Brain microvascular endothelial cell (primary cell): ENCODE measurements around the gene GEMIN4.

Source experiments
- DNase-seq: peaks from one replicate; pipeline ENCODE4 v3.0.0-alpha.2; 2020
- H3K27ac ChIP-seq: fragments of 250-450 bp; sonication (Bioruptor Pico); 2 replicates; pipeline ENCODE4 v1.5.1; 2020; ENCODE audit warnings: mild to moderate bottlenecking, moderate library complexity
- H3K27me3 ChIP-seq: fragments of 250-450 bp; sonication (Bioruptor Pico); replicated peaks from 2 replicates; pipeline ENCODE4 v1.5.1; 2020; ENCODE audit warnings: mild to moderate bottlenecking
- H3K36me3 ChIP-seq: fragments of 250-450 bp; sonication (Bioruptor Pico); replicated peaks from 2 replicates; pipeline ENCODE4 v1.5.1; 2020; ENCODE audit warnings: mild to moderate bottlenecking
- H3K4me3 ChIP-seq: 2 replicates; pipeline ENCODE4 v1.5.1; 2011; ENCODE audit warnings: low read depth, mild to moderate bottlenecking, control low read depth, low read length, moderate library complexity
- in situ Hi-C: cut with HindIII; loops from 2 replicates; pipeline ENCODE4 v1.10.0; 2017; ENCODE audit warnings: low sequenced_read_pairs, low pct_ligation_motif_present
- TF ChIP-seq, protein P1 (sequence below): IDR thresholded peaks from 2 replicates; pipeline ENCODE4 v1.5.1; 2011; ENCODE audit warnings: low read depth, mild to moderate bottlenecking, moderate library complexity, low read length, control low read depth, inconsistent platforms; ENCODE audit errors: missing control alignments

Gene GEMIN4

DNA sequence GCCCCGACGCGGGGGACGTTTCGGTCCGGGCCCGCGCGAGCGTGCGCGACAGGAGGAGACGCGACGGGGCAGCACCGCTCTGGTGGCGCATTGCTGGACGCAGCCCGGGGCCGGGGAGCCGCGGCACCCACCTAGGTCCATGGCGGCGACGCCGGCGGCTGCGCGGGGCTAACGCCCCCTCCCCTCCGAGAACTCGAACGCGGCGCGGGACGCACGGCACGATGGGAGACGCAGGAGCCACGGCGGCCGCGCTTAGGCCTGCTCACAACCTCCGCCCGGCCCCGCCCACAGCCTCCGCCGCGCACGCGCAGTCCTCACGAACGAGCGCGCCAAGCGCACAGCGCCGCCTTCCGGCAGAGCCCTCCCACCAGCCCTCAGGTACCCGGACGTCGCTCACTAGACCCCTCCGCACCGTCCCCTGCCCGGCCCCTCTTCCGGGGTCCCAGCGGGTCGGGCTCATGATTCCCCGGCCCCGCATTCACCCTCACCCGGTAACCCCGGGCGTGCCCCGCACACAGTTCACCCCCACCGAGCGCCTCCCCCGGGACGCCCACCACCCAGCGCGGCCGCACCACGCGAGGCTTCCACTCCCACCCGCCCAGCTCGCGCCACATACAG is at the start of gene GEMIN4:
GEMIN4 (minus strand) TSS at position 263 of the 618 bp plus-strand sequence; CDS start at position 141, 122 bp downstream.
- in situ Hi-C loops: no loop called here

DNA sequence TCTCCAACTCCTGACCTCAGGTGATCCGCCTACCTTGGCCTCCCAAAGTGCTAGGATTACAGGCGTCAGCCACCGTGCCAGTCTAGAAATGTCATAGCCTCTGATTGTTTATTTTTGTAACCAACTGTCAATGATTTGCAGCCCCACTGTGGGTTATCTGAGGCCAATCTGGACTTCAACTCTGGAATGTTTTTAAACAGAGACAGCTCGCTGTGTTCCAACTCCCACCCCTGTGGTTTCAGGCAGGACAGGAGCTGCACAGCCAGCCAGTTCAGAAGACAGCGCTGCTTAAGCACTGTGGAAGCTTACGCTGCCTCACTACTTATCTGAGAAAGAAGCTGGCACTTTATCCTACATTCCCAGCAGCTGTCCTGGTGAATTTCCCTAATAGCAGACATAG is 49.6 kb upstream of the GEMIN4 start:
- no peak overlapping the region for H3K4me3 ChIP-seq
- in situ Hi-C loops: no loop called here
- DNase-seq: peak; percentile 6
- no peaks in the 10 kb centered on the region for H3K27me3 ChIP-seq
- H3K36me3 ChIP-seq: no peaks in the 10 kb centered on the region
- TF ChIP-seq, protein P1, sequence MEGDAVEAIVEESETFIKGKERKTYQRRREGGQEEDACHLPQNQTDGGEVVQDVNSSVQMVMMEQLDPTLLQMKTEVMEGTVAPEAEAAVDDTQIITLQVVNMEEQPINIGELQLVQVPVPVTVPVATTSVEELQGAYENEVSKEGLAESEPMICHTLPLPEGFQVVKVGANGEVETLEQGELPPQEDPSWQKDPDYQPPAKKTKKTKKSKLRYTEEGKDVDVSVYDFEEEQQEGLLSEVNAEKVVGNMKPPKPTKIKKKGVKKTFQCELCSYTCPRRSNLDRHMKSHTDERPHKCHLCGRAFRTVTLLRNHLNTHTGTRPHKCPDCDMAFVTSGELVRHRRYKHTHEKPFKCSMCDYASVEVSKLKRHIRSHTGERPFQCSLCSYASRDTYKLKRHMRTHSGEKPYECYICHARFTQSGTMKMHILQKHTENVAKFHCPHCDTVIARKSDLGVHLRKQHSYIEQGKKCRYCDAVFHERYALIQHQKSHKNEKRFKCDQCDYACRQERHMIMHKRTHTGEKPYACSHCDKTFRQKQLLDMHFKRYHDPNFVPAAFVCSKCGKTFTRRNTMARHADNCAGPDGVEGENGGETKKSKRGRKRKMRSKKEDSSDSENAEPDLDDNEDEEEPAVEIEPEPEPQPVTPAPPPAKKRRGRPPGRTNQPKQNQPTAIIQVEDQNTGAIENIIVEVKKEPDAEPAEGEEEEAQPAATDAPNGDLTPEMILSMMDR: no peak
- H3K27ac ChIP-seq: no peak overlapping the region

More for the DNA sequence above, at the start of gene GEMIN4:
- H3K27me3 ChIP-seq: no peaks in the 10 kb centered on the region
- peak within 1 kb of the TSS; percentile 74 for H3K27ac ChIP-seq
- peaks cover 13% of the 10 kb centered on the region for H3K36me3 ChIP-seq
- DNase-seq: peak; percentile 77
- TF ChIP-seq, protein P1: peak; percentile 82
- peak within 1 kb of the TSS; percentile 71 for H3K4me3 ChIP-seq

DNA sequence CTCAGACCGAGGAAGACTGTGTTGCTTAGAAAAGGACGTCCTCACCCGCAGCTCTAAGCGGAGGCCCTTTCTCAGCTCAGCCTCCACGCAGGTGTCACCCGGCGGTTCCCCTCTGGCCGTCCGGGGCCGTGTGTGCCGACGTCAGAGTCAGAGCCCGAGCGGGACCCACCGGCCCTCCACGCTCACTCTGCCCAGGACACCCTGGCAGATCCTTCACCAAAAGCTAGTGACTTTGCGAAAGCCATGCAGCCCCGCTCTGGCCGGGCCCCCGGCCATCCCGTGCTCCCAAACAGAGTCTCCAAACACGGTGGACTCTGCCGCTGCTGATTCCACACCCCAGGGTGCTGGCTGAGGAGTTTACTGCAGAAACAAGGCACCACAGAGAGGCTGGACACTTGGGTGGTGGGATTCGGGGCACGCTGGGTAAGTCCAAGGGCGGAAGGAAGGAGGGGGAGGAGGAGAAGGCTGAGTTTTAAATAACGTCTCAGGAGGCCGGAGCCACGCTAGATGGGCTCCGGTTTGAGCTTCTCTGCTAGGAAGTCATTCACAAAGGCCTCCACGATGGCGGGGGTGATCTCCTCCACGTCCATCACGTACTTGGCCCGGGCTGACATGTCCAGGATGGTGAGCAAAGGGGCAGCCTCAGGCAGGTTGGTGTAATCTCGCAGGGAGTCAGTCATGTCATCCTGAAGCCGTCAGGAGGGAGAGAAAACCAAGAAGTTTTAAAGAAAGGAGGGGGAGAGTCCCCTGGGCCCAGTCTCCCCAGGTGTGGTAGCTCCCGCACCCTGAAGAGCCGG is 48.6 kb upstream of the GEMIN4 start:
- in situ Hi-C loops: no loop called here
- Histone ChIP-seq H3K27ac (no peak overlapping the region), H3K36me3 (no peaks in the 10 kb centered on the region), H3K4me3 (no peak overlapping the region), H3K27me3 (no peaks in the 10 kb centered on the region)
- no peak for DNase-seq
- TF ChIP-seq, protein P1: no peak

DNA sequence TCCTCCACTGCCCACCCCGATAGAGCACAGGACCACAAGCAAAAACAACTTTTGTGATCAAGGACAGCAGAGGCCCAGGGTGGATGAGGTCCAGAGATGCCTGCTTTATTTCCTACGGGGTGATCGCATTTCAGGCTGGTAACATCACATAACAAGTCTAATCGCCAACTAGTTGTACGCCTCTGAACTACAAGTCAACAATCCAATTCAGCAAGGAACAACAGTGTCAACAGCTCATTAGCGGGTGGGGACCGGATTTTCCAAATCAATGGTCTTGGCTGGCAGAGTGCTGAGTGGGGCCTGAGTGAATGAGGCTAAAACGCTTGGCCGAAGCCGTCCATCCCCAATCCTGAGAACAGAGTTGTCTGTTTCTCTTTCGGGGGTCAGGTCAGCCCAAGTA is 47.2 kb upstream of the GEMIN4 start:
- in situ Hi-C loops: loop anchor here (25.0 kb wide), 1 partner anchor 188 kb away; the partner anchor contains the start of genes NXN and TIMM22
- Histone ChIP-seq H3K27ac (no peak overlapping the region), H3K4me3 (no peak overlapping the region), H3K27me3 (no peaks in the 10 kb centered on the region), H3K36me3 (no peaks in the 10 kb centered on the region)
- no peak for DNase-seq
- TF ChIP-seq, protein P1: no peak

DNA sequence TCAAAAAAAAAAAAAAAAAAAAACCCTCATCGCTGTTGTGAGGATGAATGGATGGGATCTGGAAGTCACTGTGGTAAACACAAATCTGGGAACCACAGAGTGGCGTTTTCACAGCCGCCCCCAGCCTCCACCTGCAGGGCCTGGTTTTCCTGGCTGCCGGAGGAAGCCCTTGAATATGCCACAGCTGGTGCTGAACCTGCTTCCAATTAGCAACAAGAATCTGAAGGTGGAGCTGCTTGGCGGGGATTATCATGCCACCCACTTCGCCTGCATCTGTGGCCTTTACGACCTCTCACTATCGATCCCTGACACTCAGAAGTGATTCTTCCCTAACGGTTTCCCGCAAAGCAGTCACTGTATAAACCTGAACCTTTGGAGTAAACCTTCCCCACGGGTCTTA is 46.2 kb upstream of the GEMIN4 start:
- no peaks in the 10 kb centered on the region for H3K27me3 ChIP-seq
- DNase-seq: no peak
- H3K36me3 ChIP-seq: no peaks in the 10 kb centered on the region
- in situ Hi-C loops: loop anchor here (25.0 kb wide), 1 partner anchor 189 kb away; the partner anchor contains the start of genes NXN and TIMM22
- no peak overlapping the region for H3K4me3 ChIP-seq
- no peak overlapping the region for H3K27ac ChIP-seq
- TF ChIP-seq, protein P1: no peak
